Omental fat pad (tissue), 4 donors: ENCODE data around the gene GET4. TPM values are rescaled to one million over a fixed set of nuclear protein-coding genes. Genes with fewer than 3 reads are reported as not detected.

ENCODE experiments used
- ATAC-seq: fragments of 150-250 bp; one replicate; pipeline ENCODE4 v1.9.1; 2016; ENCODE audit warnings: mild to moderate bottlenecking, moderate library complexity; ENCODE audit not compliant: low FRiP score
- DNase-seq: peaks from one replicate; pipeline ENCODE4 v3.0.0-alpha.2; 2019; ENCODE audit warnings: low spot score
- total RNA-seq, 4 donors: library from RNA; depleted of rRNA; stranded (reverse); fragments of >200 nt; gene quantifications; one replicate each; pipeline ENCODE4 v1.1.0, GENCODE V29; 2016
- TF ChIP-seq, protein P1 (sequence below), 3 donors: fragments of 450-650 bp; IDR thresholded peaks; one replicate each; pipeline ENCODE4 v1.5.1; 2016 to 2017; ENCODE audit warnings: antibody characterized with exemption in 3 of 3, mild to moderate bottlenecking in 3 of 3, moderate library complexity in 2 of 3

The GET4 gene
- total RNA-seq, 4 donors from 2014 or later, result 18.7 to 28.5 (median 23.5) TPM

DNA sequence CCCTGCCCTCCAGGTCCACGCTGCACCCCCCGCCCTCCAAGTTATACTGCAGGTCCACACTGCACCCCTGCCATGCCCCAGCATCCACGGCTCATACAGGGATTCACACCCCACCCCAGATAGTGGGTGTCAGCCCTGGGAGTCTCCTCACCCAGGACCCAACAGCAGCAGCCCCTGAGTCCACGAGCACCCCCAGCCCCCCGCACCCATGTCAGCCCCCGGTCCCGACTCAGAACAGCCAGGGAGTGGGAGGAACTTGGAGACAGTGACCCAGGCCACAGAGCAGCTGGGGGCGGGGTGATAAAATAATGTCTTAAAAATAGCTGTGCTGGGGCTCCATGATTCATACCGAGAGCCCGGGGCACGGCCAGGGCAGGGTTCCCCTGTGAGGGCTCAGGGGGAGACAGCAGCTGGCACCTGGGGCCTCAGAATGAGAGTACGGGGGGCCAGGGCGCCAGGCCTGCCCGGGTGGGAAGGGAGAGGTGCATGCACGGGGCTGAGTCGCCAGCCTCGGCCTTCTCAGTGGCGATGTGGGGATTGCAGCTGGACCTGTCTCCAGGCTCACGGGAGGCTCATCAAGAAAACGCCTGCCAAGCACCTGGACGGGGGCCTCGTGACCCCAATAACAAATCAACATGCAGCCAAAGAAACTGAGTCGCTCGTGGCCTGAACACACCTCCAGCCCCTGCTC is 48.3 kb downstream of the GET4 start:
- DNase-seq, result no peak
- no peak for ATAC-seq
- TF ChIP-seq, protein P1, sequence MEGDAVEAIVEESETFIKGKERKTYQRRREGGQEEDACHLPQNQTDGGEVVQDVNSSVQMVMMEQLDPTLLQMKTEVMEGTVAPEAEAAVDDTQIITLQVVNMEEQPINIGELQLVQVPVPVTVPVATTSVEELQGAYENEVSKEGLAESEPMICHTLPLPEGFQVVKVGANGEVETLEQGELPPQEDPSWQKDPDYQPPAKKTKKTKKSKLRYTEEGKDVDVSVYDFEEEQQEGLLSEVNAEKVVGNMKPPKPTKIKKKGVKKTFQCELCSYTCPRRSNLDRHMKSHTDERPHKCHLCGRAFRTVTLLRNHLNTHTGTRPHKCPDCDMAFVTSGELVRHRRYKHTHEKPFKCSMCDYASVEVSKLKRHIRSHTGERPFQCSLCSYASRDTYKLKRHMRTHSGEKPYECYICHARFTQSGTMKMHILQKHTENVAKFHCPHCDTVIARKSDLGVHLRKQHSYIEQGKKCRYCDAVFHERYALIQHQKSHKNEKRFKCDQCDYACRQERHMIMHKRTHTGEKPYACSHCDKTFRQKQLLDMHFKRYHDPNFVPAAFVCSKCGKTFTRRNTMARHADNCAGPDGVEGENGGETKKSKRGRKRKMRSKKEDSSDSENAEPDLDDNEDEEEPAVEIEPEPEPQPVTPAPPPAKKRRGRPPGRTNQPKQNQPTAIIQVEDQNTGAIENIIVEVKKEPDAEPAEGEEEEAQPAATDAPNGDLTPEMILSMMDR (IDR thresholded peaks at IDR 0.05), result no peak

DNA sequence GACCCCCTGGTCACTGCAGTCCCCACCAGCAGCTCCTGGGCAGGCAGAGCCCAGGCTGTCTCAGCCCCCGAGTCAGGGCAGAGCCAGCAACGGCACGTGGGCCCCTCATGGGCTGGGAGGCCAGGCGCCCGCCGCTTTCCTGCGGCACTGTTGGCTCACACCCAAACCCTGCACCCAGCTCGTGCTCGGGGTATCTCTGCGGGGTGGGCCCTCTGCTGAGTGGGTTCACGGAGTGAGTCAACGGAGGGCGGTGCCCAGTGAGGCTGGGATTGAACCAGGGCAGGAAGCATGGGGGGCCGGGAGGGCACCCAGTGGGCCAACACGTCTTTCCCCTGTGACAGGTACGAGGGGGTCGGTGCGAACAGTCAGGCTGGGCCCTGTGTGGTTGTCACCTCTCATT is 49.2 kb downstream of the GET4 start:
- ATAC-seq, result no peak
- DNase-seq, result no peak
- TF ChIP-seq, protein P1 (IDR thresholded peaks at IDR 0.05), result no peak

DNA sequence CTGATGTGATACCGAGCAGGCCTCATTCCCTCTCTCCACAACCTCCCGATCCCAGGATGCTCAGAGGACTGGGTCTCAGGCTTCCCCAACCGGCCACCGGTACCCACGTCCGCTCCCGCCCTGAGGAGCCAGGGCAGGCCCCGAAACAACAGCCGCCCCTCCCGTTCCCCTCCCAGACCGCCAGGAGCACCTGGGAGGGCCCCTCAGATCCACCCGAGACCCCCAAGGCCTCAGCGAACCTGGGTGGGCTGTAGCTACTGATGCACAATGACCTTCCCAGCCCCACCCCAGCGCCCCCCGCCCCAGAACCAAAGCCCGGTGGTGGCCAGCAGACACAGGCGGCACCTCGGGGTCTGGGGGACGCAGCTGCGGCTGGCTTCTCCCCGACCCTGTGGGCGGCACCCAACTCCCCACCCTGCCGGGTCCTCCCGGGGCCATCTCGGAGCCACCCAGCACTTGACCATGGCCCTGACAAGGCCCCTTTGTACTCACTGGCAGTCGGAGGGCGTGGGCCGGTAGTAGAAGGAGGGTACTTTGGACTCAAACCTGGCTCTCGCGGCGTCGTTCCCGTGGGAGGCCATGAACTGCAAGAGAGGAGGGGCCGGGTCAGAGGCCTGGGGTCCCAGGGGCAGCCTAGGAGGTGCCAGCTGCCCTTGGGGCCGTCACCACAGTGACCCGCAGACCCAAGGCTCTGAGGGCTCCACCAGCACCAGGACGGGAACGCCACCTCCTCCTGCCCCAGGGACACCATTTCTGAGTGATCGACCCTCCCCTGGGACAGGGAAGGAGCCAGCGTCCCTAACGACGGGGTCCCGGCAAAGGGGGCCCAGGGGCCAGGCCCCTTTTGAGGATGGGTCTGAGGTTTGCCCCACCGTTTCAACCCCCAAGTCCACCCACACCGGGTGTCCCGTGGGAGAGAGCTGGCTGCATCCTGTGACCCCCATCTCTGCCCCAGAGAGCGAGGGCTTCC is 50.0 kb downstream of the GET4 start:
- ATAC-seq, result no peak
- TF ChIP-seq, protein P1 (IDR thresholded peaks at IDR 0.05), result no peak
- DNase-seq, result no peak

DNA sequence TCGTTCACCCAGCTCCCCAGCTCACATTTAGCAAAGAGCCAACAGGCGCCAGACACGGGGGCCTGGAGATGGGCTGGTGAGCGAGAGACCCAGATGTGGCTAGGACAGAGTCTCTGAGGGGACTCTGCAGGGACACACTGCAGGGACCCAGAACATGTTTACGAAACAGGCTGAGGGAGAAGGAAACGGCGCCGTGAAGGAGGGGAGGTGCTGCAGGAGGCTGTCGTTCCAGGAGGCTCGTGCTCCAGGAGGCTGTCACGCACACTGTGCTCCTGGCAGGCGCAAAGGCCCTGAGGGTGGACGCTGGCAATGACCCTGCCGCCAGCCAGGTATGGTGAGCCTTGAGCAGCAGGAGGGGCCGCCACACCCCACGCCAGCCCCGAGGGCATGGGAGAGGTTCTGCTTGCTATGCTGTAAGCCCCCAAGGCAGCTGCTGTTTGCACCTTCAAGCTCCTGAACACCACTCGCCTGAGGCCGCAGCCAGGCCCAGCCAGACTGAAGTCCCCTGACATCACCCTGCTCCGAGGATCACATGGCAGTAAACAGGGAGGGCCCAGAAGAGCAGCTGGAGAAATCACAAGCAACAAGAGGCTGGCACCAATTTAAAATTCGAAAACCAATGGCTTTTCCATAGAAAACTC is 50.8 kb downstream of the GET4 start:
- DNase-seq (no peak), ATAC-seq (no peak)
- TF ChIP-seq, protein P1 (IDR thresholded peaks at IDR 0.05), result no peak

DNA sequence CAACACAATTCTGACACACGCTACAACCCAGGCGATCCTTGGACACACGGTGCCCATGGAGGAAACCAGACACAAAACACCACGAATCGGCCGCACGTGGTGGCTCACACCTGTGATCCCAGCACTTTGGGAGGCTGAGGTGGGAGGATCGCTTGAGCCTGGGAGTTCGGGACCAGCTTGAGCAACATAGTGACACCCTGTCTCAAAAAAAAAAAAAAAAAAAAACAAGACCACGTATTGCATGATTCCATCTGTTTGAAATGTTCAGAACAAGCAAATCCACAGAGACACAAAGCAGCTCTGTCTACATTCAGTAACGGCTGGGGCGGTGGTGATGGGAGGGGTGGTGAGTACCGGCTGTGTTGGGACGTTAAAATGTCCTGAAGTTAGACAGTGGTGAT is 53.0 kb downstream of the GET4 start:
- no peak for ATAC-seq
- no peak for DNase-seq

DNA sequence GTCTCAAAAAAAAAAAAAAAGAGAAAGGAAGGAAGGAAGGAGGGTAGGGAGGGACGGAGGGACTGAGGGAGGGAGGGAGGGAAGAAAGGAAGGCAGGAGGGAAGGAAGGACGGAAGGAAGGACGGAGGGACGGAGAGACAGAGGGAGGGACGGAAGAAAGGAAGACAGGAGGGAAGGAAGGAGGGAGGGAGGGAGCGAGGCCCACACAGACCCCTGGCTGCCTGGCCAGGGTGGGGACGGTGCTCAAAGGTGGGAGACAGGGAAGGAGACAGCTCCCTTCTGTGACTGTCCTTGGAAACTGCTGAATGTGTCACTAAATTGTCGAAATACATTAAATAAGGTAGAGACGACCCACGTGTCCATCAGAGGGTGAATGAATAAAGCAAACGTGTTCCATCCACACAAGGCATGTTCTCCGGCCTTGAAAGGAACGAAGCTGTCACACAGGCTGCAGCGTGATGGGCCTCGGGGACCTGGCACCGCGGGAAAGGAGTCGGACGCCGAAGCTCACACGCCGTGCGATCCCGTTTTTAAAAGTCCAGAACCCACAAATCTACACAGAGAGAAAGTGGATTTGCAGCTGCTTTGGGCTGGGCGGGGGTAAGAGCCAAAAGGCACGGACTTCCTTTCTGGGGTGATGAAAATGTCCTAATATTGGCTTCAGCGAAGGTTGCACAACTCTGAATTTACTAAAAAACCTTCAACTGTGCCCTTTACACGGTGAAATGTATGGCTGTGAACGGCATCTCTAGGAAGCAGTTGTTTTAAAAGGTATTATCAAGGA is 54.8 kb downstream of the GET4 start:
- ATAC-seq, result no peak
- TF ChIP-seq, protein P1 (IDR thresholded peaks at IDR 0.05), result no peak
- DNase-seq, result no peak

More for the DNA sequence above, 53.0 kb downstream of the GET4 start:
- TF ChIP-seq, protein P1 (IDR thresholded peaks at IDR 0.05), result no peak
